Smooth muscle cell of the brain vasculature (primary cell): ENCODE data around the gene HAO1.
A peak's percentile ranks its signal among the peaks of the same experiment; 100 is the strongest.
"Not testable (repeated sequence)": the region's sequence is repeated elsewhere in the genome, so short reads cannot be mapped to it uniquely, and the experiment has no call there.

Source experiments
- DNase-seq: peaks from one replicate; pipeline ENCODE4 v3.0.0-alpha.2; 2012; ENCODE audit warnings: low read depth, low spot score

Gene HAO1

GRCh38 chr20:7855545-7855944 is 84.7 kb downstream of the HAO1 start:
- no peak for DNase-seq

DNA sequence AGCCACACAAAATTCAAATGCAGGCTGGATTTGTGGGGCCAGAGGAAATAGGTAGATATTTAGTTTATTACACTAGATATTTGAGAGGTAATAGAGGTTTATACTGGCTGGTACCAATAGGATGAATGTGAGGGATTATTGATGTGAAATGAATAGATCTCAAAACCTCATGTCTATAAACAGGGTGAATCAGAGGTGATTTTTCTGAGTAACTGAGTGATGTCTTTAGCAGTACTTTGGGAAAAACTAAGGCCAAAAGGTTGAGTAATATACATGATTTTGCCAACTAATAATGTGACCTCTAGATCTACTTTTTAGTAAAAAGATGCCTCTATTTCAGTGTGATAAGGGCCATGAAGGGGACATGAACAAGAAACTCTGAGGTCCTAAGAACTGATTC is 86.8 kb downstream of the HAO1 start:
- DNase-seq, result no peak

GRCh38 chr20:7850775-7851490 is 89.3 kb downstream of the HAO1 start:
- no peak for DNase-seq

DNA sequence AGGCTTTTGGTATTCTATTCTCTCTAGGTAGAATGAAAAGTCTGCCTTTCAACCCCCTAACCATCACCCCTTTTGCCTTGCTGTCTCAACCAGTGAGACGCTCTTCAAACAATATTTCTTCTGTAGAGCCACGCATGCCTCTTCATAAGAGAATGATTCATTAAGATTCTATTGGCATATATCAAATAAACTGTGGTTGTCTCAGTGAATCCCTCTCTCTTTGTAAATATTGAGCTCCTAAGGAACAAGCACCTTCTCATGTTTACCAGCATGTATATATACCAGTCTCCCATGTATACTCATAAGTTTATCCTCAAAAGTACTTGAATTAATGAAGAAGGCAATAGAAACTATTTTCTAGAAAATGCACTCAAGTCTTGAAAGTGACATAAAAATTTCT is 90.6 kb downstream of the HAO1 start:
- no peak for DNase-seq

GRCh38 chr20:7848351-7848750 is 91.9 kb downstream of the HAO1 start:
- no peak for DNase-seq

DNA sequence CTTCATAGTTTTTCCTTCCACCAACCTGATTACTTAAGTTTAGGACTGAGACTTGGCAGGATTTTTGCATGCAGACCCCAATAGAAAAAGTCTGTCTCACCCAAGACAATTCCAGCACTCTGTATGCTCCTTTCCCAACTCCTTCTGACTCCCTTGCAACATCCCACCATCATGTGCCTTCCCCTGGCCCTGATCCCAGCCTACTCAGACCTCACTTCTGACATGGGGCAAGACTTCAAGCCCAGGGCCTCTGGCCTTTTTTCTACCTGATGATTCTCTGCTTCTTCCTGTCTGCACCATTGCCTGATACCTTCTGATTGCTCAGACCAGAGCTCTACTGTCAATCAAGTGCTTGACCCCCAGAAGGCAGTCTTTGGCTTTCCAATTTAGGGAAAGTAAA is 96.6 kb downstream of the HAO1 start:
- no peak for DNase-seq

GRCh38 chr20:7841971-7842310 is 98.3 kb downstream of the HAO1 start:
- peak; percentile 41 for DNase-seq

DNA sequence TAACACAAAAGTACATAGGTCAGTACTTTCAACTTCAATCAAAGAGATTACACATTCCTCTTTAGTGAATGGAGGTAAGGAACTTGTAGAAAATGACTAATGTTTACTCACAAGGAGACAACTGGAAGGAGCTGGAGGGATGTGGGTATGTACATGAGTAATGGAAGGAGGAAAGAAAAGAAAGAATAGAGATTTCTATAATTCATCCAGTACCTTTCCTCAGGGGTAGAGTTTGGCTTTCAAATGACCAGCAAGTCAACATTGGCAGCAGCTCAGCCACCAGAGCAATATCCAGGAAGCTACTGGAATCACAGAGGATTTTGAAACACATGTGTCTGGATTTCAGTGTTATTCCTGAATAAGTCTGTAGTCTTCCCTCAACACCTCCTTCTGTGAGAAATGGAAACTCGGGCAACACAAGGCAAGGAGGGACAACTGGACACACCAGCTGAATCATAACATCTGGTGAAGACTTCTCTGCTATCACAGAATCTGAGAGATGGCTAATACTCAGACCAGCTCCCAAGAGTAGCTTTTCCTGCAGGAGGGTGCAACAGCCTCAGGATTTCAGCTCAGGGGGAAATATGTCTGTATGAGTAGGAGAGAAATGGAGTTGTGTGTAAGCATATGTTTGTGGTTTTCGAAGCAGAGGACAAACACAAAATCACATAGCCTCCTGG is 98.8 kb downstream of the HAO1 start:
- no peak for DNase-seq

DNA sequence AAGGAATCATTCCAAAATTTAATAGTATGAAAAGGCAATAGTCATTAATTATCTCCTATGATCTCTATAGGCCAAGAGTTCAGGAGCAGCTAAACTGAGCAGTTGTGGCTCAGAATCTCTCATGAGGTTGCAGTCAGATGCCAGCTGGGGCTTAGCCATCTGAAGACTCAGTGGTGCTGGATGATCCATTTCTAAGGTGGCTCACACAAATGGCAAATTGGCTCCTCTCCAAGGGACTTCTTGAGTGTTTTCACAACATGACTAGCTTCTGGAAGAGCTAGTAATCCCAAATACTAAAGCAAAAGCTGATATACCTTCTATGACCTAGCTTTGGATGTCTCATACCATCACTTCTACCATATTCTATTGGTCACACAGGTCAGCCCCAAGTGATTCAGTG is 104.2 kb downstream of the HAO1 start:
- DNase-seq, result no peak

DNA sequence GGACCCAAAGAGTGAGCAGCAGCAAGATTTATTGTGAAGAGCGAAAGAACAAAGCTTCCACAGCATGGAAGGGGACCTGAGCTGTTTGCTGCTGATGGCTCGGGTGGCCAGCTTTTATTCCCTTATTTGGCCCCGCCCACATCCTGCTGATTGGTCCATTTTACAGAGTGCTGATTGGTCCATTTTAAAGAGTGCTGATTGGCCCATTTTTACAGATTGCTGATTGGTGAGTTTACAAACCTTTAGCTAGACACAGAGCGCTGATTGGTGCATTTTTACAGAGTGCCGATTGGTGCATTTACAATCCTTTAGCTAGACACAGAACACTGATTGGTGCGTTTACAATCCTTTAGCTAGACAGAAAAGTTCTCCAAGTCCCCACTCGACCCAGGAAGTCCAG is 105.8 kb downstream of the HAO1 start:
- DNase-seq, result not testable (repeated sequence)
